ENCODE results near the gene PTPN23.

The PTPN23 gene

GRCh38 chr3:47420511-47421484 is 40.0 kb downstream of the PTPN23 start:
- peak; percentile 80 for DNase-seq (ENCODE audit: low spot score)

GRCh38 chr3:47421741-47422649 is 41.2 kb downstream of the PTPN23 start:
- no peak for DNase-seq (ENCODE audit: low spot score)

DNA sequence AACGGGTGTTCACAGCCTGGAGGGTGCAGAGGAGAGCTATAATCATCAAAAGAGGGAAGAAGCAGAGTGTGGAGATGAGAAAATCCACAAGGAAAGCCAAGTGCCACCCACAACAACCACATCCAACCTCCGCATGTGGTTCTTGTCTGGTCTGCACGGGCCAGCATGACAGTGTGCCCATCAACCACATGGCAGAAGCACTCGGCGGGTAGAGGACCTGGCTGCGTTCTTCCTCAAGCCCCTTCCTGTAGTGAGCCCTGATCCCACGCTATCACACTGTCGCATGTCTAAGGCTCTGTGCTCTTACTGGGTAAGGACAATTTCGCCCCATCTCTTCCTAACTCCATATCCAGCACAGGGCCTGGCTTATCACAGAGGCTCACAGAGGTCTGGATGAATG is 41.9 kb downstream of the PTPN23 start:
- no peak for DNase-seq (ENCODE audit: low spot score)

- no peak for DNase-seq (ENCODE audit: low spot score)
Observed at GRCh38 chr3:47423548-47424145, 42.8 kb downstream of the PTPN23 start.

- no peak for DNase-seq (ENCODE audit: low spot score)
Observed at GRCh38 chr3:47424434-47425382, 43.9 kb downstream of the PTPN23 start.

DNA sequence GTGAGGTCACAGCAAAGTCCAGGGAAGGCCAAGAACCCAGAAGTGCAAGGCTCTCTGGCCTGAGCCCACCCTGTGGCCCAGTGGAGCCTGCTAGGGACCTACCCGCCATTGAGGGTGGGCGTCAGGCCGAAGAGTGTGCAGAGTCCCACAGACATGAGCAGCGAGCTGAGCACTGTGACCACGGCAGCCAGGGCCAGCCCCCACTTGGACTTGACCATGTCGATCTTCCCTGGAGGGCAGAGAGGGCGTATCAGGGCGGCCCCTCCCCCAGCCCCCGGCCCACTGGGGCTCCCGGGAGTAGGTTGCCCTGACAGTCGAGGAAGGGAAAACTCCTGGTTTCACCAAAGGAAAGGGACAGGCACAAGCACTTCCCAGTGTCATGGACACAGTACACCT is 44.6 kb downstream of the PTPN23 start:
- DNase-seq (ENCODE audit: low spot score), result no peak

GRCh38 chr3:47425959-47426358 is 45.1 kb downstream of the PTPN23 start:
- DNase-seq (ENCODE audit: low spot score), result no peak

DNA sequence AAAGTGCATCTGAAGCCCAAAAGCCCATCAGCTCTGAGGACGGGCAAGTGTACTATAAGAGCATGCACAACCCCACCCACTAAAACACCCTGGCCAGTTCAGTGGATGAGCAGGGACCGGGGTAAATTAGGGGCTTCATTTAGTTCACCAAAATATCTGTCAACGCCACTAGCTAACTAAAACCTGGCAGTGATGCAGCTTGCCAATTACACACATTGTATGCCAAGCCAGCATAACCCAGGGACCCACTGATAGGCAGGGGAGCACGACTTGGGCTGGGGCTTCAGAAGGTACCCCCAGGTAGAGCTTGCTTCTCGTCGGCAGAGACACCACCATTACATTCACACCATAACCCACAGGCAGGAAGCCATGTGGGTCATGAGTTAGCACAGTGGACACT is 47.0 kb downstream of the PTPN23 start:
- DNase-seq (ENCODE audit: low spot score), result no peak

DNA sequence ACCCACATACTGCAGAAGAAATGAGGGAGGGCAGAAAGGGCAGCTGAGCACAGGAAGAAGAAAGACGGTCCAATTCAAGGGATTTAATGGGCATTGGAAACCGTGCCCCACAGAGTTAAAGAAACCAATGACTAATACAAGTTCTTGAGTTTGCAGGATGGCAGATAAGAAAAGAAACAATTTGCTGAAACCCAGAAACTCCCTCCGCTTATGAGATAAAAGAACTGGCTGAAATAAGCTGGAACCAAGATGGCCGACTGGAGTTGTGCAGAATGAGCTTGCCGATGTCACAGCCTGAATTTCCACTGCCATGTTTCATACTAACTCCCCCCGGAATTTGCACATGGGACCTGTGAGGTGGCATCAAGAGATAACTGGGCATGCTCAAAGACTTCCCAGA is 47.8 kb downstream of the PTPN23 start:
- no peak for DNase-seq (ENCODE audit: low spot score)

GRCh38 chr3:47429476-47430270 is 48.9 kb downstream of the PTPN23 start:
- DNase-seq (ENCODE audit: low spot score), result no peak

DNA sequence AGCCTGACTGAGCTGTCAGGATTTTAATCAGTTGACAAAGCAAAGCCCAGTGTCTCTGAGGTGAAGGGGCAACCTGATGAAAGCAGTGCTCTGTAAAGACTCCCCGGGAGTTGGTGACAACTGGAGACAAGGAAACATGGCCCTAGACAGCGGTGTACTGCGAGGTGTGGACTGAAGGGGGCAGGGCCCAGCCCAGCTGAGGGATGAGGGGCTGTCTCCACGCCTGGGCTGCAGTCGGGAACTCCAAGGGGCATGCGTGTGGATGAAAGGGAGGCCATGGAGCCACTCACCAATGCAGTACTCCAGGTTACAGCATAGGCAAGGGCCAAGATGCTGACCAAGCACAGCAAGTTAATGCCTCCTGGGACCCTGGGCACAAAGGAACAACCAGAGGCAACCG is 49.8 kb downstream of the PTPN23 start:
- no peak for DNase-seq (ENCODE audit: low spot score)

DNA sequence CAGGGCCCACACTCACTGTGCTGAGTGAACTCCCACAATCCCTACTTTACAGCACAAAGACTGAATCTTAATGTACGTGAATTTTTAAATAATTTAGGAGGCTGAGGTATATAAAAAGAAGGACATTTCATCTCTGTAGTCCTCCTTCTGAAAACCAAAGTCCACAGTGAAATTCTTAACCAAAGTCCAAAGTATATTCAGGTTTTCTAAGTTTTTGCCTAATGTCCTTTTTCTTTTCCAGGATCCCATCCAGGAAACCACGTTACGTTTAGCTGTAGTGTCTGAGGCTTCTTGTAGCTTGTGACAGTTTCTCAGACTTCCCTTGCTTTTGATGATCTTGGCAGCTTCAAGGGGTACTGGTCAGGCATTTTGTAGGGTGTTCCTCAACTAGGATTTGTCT is 50.4 kb downstream of the PTPN23 start:
- no peak for DNase-seq (ENCODE audit: low spot score)

DNA sequence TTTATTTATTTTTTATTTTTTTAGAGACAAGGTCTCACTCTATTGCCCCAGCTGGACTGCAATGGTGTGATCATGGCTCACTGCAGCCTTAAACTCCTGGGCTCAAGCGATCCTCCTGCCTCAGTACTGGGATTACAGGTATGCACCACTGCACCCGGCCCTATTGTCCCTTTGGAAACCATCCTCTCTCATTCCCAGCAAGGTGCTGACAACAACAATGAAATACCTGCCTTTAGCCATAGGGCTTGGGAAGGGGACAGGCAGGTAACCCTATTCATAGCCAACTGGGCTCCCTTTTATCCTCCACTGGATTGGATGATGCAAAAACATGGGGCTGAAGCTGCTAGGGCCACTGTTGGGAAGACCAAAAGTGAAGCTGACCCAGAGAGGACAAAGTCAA is 51.9 kb downstream of the PTPN23 start:
- DNase-seq (ENCODE audit: low spot score), result no peak

DNA sequence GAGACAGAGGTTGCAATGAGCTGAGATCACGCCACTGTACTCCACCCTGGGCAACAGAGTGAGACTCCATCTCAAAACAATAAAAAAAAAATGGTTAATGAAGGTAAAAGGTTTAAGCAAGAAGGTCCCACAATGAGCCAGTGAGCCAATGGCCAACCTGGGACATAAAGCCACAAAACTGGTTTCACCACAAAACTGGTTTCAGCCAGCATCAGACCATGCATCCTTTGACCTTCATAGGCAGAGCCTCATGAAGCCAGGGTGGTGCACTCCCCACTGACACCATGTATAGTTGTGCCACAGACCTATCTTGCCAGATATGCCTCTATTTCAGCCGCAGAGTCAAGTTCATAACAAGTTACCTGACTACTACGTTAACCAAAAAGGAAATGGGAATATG is 53.0 kb downstream of the PTPN23 start:
- DNase-seq (ENCODE audit: low spot score), result no peak

GRCh38 chr3:47434849-47435248 is 54.0 kb downstream of the PTPN23 start:
- DNase-seq (ENCODE audit: low spot score), result no peak

- DNase-seq (ENCODE audit: low spot score), result no peak
Observed at GRCh38 chr3:47436180-47436579, 55.4 kb downstream of the PTPN23 start.

DNA sequence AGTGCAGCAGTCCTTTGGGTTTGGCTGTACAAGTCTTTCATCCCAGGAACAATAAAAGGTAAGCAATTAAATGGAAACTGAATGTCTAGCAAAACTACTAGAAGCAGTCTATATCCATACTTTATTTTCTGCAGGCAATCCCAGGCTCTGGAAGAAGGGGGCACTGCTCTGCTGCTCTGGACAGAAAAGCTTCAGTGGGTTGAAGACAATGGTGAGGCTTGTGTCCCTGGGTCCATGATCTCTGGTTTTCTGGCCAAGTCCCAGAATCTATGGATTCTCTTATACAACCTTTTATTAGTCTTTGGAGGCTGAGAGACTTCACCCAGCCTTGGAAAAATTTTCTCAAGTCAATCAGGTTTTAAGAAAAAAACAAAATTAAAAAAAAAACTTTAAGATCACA is 59.3 kb downstream of the PTPN23 start:
- DNase-seq (ENCODE audit: low spot score), result peak; percentile 64

GRCh38 chr3:47441796-47442551 is 61.2 kb downstream of the PTPN23 start:
- DNase-seq (ENCODE audit: low spot score), result no peak

DNA sequence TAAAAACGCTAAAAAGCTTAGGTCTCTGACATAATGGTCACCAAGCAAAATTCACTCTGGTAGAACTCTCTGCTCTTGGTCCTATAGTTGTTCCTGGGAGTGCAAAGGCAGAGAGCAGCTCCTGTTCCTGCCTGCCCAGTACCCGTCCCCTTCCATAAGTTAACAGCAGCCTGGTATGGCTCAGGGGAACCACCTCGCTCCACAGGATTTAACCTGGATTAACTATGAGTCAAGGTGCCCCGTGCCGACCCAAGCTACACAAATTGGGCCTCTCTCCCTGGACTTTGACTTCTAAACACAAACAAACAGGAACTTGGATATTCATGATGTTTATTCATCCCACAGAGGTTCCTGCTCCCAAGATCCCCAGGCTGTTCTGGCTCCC is 62.8 kb downstream of the PTPN23 start:
- DNase-seq (ENCODE audit: low spot score), result no peak

DNA sequence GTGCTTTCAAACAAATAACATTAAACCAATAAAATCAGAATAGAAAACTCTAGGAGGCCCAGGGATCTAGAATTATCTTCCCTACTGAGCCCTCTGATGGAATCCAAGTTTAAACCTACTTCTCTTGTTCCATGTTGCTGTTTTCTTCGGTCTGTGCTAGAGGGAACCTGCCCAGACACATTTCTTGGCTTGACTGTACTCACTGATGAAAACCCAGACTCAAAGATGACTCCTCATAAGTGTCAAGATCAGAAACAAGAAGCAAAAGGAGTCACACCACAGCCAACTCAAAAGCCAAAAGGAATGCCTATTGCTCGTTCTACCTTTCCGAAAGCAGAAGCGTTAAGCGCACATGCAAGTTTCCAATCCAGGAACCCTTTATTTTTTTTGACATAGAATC is 63.3 kb downstream of the PTPN23 start:
- DNase-seq (ENCODE audit: low spot score), result no peak

All from putamen (tissue), 1 donor.